ENCODE measurements around the gene TMEM123.

DNA sequence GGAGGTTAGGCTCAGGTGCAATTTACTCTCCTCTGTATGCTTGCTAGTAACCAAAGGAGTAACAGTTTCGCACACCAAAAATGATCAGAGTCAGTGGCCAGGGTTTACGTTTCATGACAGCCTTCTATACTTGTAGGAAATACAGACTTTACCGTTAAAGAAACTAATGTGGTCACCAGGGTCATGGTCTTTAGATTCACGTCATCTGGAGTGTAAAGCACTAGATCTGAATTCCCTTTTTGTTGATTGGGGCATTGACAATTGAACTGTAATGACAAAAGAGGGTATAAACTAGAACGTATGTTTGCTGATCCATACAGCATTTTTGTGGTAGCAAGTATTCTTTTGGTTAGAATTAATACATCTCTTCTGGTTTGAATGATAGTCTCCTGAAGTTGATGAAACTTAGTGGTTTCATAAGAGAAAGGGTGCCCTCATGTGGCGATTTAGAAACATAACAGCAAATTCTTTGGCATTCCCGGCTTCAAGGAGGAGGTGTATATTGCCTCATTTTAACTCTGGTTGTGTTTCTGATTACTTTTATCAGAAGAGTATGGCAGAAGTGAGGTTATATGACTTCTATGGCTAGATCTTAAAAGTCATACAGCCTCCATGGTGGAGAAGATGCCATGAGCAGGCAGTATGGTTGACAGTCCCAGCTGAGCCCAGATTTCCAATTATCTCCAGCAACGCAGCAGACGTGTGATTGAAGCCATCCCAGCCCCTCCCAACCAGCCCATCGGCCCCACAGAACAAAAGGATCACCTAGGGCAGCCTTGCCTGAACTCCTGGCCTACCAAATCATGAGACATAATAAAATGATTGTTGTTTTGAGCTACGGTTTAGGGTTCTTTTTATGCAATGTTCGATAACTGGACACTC, 42.8 kb upstream of the TMEM123 start:
- TF ChIP-seq, protein P1, sequence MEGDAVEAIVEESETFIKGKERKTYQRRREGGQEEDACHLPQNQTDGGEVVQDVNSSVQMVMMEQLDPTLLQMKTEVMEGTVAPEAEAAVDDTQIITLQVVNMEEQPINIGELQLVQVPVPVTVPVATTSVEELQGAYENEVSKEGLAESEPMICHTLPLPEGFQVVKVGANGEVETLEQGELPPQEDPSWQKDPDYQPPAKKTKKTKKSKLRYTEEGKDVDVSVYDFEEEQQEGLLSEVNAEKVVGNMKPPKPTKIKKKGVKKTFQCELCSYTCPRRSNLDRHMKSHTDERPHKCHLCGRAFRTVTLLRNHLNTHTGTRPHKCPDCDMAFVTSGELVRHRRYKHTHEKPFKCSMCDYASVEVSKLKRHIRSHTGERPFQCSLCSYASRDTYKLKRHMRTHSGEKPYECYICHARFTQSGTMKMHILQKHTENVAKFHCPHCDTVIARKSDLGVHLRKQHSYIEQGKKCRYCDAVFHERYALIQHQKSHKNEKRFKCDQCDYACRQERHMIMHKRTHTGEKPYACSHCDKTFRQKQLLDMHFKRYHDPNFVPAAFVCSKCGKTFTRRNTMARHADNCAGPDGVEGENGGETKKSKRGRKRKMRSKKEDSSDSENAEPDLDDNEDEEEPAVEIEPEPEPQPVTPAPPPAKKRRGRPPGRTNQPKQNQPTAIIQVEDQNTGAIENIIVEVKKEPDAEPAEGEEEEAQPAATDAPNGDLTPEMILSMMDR (IDR thresholded peaks at IDR 0.05; ENCODE audit: low read length): peak; percentile 80
- no peak for TF ChIP-seq EZH2 (IDR thresholded peaks at IDR 0.05; ENCODE audit: borderline replicate concordance, low read length)

Data from OCI-LY1 (cell line).